Aorta (tissue), 5 donors: ENCODE results near the gene NOD2. TPM values are rescaled to one million over a fixed set of nuclear protein-coding genes. Genes with fewer than 3 reads are reported as not detected.

Experiments
- ATAC-seq: fragments of 200-7000 bp; cut with Tn5 transposase; one replicate; pipeline ENCODE4 v1.9.1; 2022; ENCODE audit warnings: moderate library complexity; ENCODE audit not compliant: low FRiP score
- DNase-seq, 2 donors: peaks; one replicate each; pipeline ENCODE4 v3.0.0-alpha.2; 2020
- H3K27ac ChIP-seq, 2 donors: one replicate each; pipeline ENCODE4 v1.5.1; 2013; ENCODE audit warnings: low read length in 2 of 2, mild to moderate bottlenecking in 2 of 2, moderate library complexity in 2 of 2, control low read depth in 1 of 2, inconsistent platforms in 1 of 2, low read depth in 1 of 2
- H3K27me3 ChIP-seq, 2 donors: one replicate each; pipeline ENCODE4 v1.6.1; 2013; ENCODE audit warnings: control low read depth in 1 of 2, low read length in 1 of 2, mild to moderate bottlenecking in 1 of 2, moderate library complexity in 1 of 2; ENCODE audit not compliant: insufficient read depth in 2 of 2, control insufficient read depth in 1 of 2
- H3K36me3 ChIP-seq, 2 donors: one replicate each; pipeline ENCODE4 v1.6.1; 2013; ENCODE audit warnings: control low read depth in 1 of 2, low read length in 1 of 2, mild to moderate bottlenecking in 1 of 2; ENCODE audit not compliant: insufficient read depth in 2 of 2, control insufficient read depth in 1 of 2
- H3K4me1 ChIP-seq, 2 donors: one replicate each; pipeline ENCODE4 v1.6.1; 2013; ENCODE audit warnings: low read length in 2 of 2, control low read depth in 1 of 2, mild to moderate bottlenecking in 1 of 2, moderate library complexity in 1 of 2; ENCODE audit not compliant: insufficient read depth in 2 of 2, control insufficient read depth in 1 of 2
- H3K4me3 ChIP-seq, 2 donors: one replicate each; pipeline ENCODE4 v1.5.1; 2013; ENCODE audit warnings: low read length in 2 of 2, control low read depth in 1 of 2, mild to moderate bottlenecking in 1 of 2
- H3K9me3 ChIP-seq: one replicate; pipeline ENCODE4 v1.6.1; 2013; ENCODE audit warnings: mild to moderate bottlenecking, low read length; ENCODE audit not compliant: control insufficient read depth
- WGBS, 2 donors: extraction: QIAGEN DNeasy Blood & Tissue Kit; methylation state at CpG; one replicate each; pipeline ENCODE4 v1.1.7; 2013; 5-methylcytosine and 5-hydroxymethylcytosine counted together
- intact Hi-C, 2 donors: fragments of 100-400 bp; cut with DNase I; formaldehyde crosslinking; loops; one replicate each; pipeline versions ENCODE4 v1.14.2 to v1.15.0; 2022
- polyA plus RNA-seq, 2 donors: library from polyadenylated mRNA; stranded (reverse); fragments of 200-250 nt; gene quantifications; one replicate each; pipeline ENCODE4 v1.2.3, GENCODE V29; 2013
- total RNA-seq, 2 donors: library from RNA; stranded (reverse); fragmentation: NEBNext Ultra II Directional; extraction: Animal tissue kit (Norgen Biotek cat#: 25700); gene quantifications; one replicate each; pipeline ENCODE4 v1.2.1, GENCODE V29; 2021
- donor health status: healthy with polysubstance abuse.
- donor health status: Bipolar disorder and iron deficiency.
- donor health status: DM: no; HTN: no; CAD: no.
- donor health status: DM: no; HTN: no; CAD: no.
- donor health status: DM: yes; HTN: yes; CAD: no.

Gene NOD2
- total and polyA plus RNA-seq, 4 donors = 0.31 to 9.3 (median 2.0) TPM

DNA sequence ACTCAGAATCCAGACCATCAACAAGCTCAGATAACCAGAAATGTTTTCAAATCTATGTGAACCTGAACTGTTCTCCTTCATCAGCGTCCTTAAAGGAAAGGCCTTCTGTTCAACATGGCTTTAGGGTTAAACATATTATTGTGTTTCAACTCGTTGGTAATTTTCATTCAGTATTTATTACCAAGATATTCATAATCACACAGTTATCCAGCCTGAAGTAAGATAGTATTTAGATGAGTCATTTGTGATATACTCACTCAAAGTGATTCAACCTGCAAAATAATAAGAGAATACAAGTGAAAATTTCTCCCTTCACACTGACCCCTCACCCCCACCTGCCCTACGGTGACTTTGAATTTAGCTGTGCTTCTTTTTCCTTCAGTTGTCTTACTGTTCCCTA lies 51.5 kb downstream of the NOD2 start:
- intact Hi-C loops = loop anchor here in 1 of 2 donors (5.0 to 10.0 kb wide), 2 partner anchors 48 to 370 kb away; no protein-coding TSS in a partner anchor
- Histone ChIP-seq H3K4me1 (peaks cover 2 to 4% of the 10 kb centered on the region in 2 donors), H3K27ac (no peak overlapping the region), H3K36me3 (no peaks in the 10 kb centered on the region), H3K4me3 (no peak overlapping the region), H3K27me3 (no peaks in the 10 kb centered on the region), H3K9me3 (no peaks in the 10 kb centered on the region)
- 59 to 62% methylated on average over 3 of the region's 3 CpGs for whole genome bisulfite sequencing, 2 donors
- ATAC-seq (no peak), DNase-seq (no peak)

DNA sequence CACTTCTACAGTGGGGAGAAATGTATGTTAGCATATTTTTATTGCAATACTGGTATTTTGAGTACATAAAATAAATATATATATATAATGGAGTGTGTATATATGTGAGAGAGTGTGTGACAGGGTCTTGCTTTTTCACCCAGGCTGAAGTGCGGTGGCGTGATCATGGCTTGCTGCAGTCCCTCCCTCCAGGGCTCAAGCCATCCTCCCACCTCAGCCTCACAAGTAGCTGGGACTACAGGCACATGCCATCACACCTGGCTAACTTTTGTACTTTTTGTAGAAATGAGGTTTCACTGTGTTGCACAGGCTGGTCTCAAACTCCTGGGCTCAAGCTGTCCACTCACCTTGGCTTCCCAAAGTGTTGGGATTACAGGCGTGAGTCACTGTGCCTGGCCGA lies 52.5 kb downstream of the NOD2 start:
- no peak overlapping the region for H3K27ac ChIP-seq
- 88 to 92% methylated on average over 4 of the region's 4 CpGs for WGBS, 2 donors
- H3K9me3 ChIP-seq = no peaks in the 10 kb centered on the region
- no peak for ATAC-seq
- intact Hi-C loops = loop anchor here in 1 of 2 donors (10.0 kb wide), 1 partner anchor 371 kb away; no protein-coding TSS in a partner anchor
- no peaks in the 10 kb centered on the region for H3K36me3 ChIP-seq
- H3K4me3 ChIP-seq = no peak overlapping the region
- no peak for DNase-seq
- H3K4me1 ChIP-seq = peaks cover 2 to 5% of the 10 kb centered on the region in 2 donors
- no peaks in the 10 kb centered on the region for H3K27me3 ChIP-seq

DNA sequence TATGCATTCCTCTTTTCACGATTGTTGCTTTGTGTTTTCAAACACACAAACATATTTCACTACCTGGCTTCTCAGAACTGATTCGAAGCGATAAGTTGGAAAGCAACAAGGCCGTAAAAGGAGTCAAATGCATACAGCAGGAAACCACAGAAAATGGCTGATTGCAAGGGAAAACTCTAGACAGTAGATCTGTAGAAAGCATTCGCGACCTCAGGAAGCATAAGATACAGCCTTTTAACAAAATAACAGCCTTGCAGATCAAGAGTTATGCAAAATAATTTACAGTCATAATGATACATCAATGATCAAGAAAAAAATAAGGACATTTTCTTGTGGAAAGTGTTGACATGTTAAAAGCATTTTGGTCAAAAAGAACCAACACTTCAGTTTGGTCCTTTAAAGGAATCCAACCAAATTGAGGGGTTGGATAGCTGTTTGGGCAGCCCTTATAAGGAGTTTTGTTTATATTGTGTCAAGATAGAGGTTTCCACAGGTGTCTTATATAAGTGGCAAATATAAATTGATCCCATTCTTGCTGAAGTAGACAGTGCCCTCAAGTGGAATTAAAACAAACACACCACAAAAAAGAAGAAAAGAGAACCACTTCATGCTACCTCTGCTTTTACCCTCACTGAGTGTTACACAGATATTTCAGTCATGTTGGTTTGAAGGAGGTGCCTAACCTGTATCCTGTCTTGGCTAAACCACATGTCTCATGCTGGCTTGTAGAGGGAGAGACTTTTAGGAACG lies 54.0 kb downstream of the NOD2 start:
- WGBS, 2 donors = 73 to 74% methylated on average over 7 of the region's 7 CpGs
- Histone ChIP-seq H3K9me3 (no peaks in the 10 kb centered on the region), H3K4me1 (peaks cover 2 to 5% of the 10 kb centered on the region in 2 donors), H3K36me3 (no peaks in the 10 kb centered on the region), H3K27ac (no peak overlapping the region), H3K4me3 (no peak overlapping the region), H3K27me3 (no peaks in the 10 kb centered on the region)
- no peak for DNase-seq
- intact Hi-C loops = loop anchor here in 1 of 2 donors (10.0 kb wide), 1 partner anchor 373 kb away; no protein-coding TSS in a partner anchor
- ATAC-seq = no peak

DNA sequence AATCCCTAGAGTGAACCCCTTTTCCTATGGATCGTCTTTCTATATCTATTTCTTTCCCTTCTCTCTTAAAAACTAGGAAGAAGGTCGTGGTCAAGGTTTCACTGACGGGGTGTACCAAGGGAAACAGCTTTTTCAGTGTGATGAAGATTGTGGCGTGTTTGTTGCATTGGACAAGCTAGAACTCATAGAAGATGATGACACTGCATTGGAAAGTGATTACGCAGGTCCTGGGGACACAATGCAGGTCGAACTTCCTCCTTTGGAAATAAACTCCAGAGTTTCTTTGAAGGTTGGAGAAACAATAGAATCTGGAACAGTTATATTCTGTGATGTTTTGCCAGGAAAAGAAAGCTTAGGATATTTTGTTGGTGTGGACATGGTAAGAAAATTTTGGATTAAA lies 58.1 kb downstream of the NOD2 start:
- H3K4me3 ChIP-seq = no peak overlapping the region
- no peaks in the 10 kb centered on the region for H3K36me3 ChIP-seq
- intact Hi-C loops = no loop called here
- H3K27ac ChIP-seq = no peak overlapping the region
- H3K27me3 ChIP-seq = no peaks in the 10 kb centered on the region
- peaks cover 2 to 5% of the 10 kb centered on the region in 2 donors for H3K4me1 ChIP-seq
- DNase-seq (no peak), ATAC-seq (no peak)
- H3K9me3 ChIP-seq = no peaks in the 10 kb centered on the region
- WGBS, 2 donors = 87 to 90% methylated on average over 6 of the region's 6 CpGs

DNA sequence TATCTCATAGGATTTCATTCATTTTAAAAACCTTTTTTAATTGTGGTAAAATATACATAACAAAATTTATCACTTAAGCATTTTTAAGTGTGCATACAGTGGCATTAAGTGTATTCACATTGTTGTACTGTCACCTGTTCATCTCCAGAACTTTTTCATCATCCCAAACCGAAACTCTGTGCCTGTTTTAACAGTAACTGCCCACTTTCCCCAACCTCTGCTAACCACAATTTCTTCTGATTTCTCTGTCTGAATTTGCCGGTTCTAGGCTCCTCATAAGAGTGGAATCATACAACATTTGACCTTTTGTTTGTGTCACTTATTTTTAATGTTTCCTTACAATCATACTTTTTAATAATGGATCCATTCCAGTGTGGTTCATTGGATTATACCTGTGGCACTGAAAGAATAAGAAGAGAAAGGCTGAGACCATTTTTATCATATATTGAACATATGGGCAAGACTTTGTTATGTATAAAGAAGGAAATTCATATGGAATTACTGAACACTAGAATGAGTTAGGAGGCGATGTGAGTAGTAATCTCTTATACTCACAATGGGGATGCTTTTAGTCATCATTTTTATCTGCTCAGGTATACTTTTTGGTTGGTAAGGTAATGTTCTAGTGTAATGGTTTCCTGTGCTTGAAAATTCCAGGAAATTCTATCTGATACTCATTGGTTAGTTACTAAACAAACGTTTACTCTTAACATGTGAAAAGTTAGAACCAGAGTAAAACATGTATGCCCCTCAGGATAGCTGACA lies 59.2 kb downstream of the NOD2 start:
- Histone ChIP-seq H3K27ac (no peak overlapping the region), H3K4me1 (peaks cover 0 to 5% of the 10 kb centered on the region in 2 donors), H3K4me3 (no peak overlapping the region), H3K9me3 (no peaks in the 10 kb centered on the region), H3K27me3 (no peaks in the 10 kb centered on the region), H3K36me3 (no peaks in the 10 kb centered on the region)
- DNase-seq (no peak), ATAC-seq (no peak)
- 86 to 87% methylated on average over 4 of the region's 4 CpGs for WGBS, 2 donors
- intact Hi-C loops = no loop called here

DNA sequence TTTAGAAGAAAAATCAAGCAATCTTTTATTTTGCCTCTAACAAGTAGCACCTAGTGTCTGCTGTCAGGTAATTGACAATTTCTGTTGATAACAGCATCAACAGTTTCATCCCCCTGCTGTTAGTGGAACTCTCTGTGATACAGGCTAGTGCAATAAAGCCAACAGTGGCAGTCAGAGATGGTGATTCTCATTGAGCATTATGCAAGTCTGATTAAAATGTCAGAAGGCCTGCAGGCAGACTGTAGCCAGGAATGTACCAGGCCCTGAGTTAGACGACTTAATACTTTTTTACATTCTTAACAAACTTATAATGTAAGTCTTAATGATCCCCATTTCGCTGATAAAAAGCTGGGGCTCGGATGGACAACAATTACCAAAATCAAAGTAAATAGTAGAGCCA lies 63.1 kb downstream of the NOD2 start:
- Histone ChIP-seq H3K9me3 (no peaks in the 10 kb centered on the region), H3K4me3 (no peak overlapping the region), H3K36me3 (no peaks in the 10 kb centered on the region), H3K4me1 (no peaks in the 10 kb centered on the region), H3K27me3 (no peaks in the 10 kb centered on the region), H3K27ac (no peak overlapping the region)
- DNase-seq (no peak), ATAC-seq (no peak)
- 70 to 74% methylated on average over 3 of the region's 3 CpGs for WGBS, 2 donors
- intact Hi-C loops = no loop called here

DNA sequence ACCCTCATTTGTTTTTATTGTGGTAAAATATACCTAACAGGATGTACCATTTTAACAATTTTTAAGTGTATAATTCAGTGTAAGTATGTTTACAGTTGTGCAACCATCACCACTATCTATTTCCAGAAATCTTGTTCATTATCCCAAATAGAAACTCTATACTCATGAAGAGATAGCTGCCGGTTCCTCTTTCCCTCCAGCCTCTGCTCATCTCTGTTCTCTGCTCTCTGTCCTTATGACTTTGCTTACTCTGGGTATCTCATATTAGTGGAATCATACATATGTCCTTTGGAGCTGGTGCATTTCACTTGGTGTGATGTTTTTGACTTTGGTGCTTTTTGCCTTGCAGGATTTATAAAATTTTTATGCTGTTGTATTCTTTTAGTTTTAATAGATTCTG lies 67.9 kb downstream of the NOD2 start:
- ATAC-seq = no peak
- intact Hi-C loops = no loop called here
- H3K9me3 ChIP-seq = no peaks in the 10 kb centered on the region
- no peaks in the 10 kb centered on the region for H3K4me1 ChIP-seq
- no peak overlapping the region for H3K4me3 ChIP-seq
- WGBS, 2 donors = 83 to 97% methylated on average over 1 of the region's 1 CpG
- no peaks in the 10 kb centered on the region for H3K27me3 ChIP-seq
- no peak for DNase-seq
- H3K27ac ChIP-seq = no peak overlapping the region
- peaks cover 0 to 3% of the 10 kb centered on the region in 2 donors for H3K36me3 ChIP-seq

DNA sequence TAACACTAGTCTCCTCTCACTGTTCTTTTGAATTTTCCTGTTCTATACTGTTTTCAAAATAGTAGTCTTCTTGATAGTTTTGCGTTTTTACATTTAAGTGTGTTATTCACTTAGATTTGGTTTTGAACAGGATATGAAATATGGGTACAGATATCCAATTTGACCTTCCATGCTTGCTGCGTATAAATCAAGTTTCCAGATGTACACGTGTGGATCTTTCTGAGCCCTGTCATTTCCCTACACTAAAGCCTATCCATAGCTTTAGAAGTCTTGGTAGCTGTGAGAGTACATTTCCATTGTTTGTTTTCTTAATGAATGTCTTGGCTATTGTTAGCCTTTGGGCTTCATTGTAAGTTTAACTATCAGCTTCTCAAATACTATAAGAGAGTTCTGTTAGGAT lies 68.8 kb downstream of the NOD2 start:
- Histone ChIP-seq H3K27me3 (no peaks in the 10 kb centered on the region), H3K27ac (no peak overlapping the region), H3K4me3 (no peak overlapping the region), H3K4me1 (no peaks in the 10 kb centered on the region), H3K9me3 (no peaks in the 10 kb centered on the region), H3K36me3 (peaks cover 0 to 5% of the 10 kb centered on the region in 2 donors)
- ATAC-seq (no peak), DNase-seq (no peak)
- WGBS, 2 donors = 55 to 63% methylated on average over 3 of the region's 3 CpGs
- intact Hi-C loops = no loop called here
